K562 (cell line): ENCODE results near the gene SLC22A12. TPM values are rescaled to one million over a fixed set of nuclear protein-coding genes. Genes with fewer than 3 reads are reported as not detected.

Experiments
- ATAC-seq: fragments of 200-7000 bp; cut with Tn5 transposase; 3 replicates; pipeline ENCODE4 v1.9.1; 2020; ENCODE audit warnings: moderate library complexity
- BruUV-seq: library from RNA; stranded (reverse); fragments of 400-500 nt; replicated peaks from 2 replicates; lab custom pipeline; 2021; lab: Mats Ljungman, UMichigan
- CTCF ChIA-PET: fragments of 300-600 bp; formaldehyde crosslinking; extraction: SDS; loops from one replicate; lab custom pipeline; 2021; ENCODE audit warnings: low intra/inter-chr PET ratio; lab: Yijun Ruan, JAX
- POLR2A ChIA-PET: fragments of 300-600, 350-650 bp; sonication (Branson Sonifier 250); formaldehyde crosslinking; extraction: SDS; loops from one replicate; lab custom pipeline; 2021; ENCODE audit warnings: antibody characterized with exemption, inconsistent platforms; lab: Yijun Ruan, JAX
- DNase-seq, 4 experiments: peaks; one replicate each; pipeline versions ENCODE4 v3.0.0 to v3.0.0-alpha.2; 2011 to 2018; ENCODE audit warnings: low spot score in 3 of 4, mixed read lengths in 3 of 4; ENCODE audit errors: extremely low read depth in 1 of 4
- FAIRE-seq: peaks from 2 replicates; lab custom pipeline; 2011; peaks lifted over from hg19 to GRCh38; lab: Jason Lieb, UNC
- H2AFZ ChIP-seq: 2 replicates; pipeline ENCODE4 v1.6.0; 2011; ENCODE audit warnings: low read depth, low read length, control low read depth, inconsistent platforms
- H3K27ac ChIP-seq: fragments of 200-600 bp; 3 replicates; pipeline ENCODE4 v1.8.0; 2011; ENCODE audit warnings: low read depth, mild to moderate bottlenecking, control low read depth, inconsistent platforms, low read length, moderate library complexity, mixed read lengths; ENCODE audit errors: extremely low read depth
- H3K27me3 ChIP-seq, 2 experiments: fragments of 300-600 bp in 1 of 2; 2 replicates in 1 of 2; 3 replicates in 1 of 2; pipeline versions ENCODE4 v1.6.0 to v1.8.0; 2011; ENCODE audit warnings: inconsistent platforms in 2 of 2, low read length in 2 of 2, mild to moderate bottlenecking in 1 of 2, mixed read lengths in 1 of 2, moderate library complexity in 1 of 2; ENCODE audit not compliant: control insufficient read depth in 2 of 2, insufficient read depth in 2 of 2
- H3K36me3 ChIP-seq: fragments of 300-600 bp; 3 replicates; pipeline ENCODE4 v1.8.0; 2011; ENCODE audit warnings: mild to moderate bottlenecking, low read length, inconsistent platforms; ENCODE audit not compliant: control insufficient read depth, insufficient read depth
- H3K4me1 ChIP-seq, 2 experiments: fragments of 200-600 bp in 1 of 2; replicated peaks in 1 of 2; 2 replicates in 1 of 2; 3 replicates in 1 of 2; pipeline versions ENCODE4 v1.5.1 to v1.8.0; 2011; ENCODE audit warnings: inconsistent platforms in 2 of 2, low read length in 2 of 2, mild to moderate bottlenecking in 1 of 2, mixed read lengths in 1 of 2, moderate library complexity in 1 of 2; ENCODE audit not compliant: control insufficient read depth in 2 of 2, insufficient read depth in 2 of 2
- H3K4me2 ChIP-seq: 2 replicates; pipeline ENCODE4 v1.6.1; 2011; ENCODE audit warnings: low read length, control low read depth, inconsistent platforms, mixed read lengths; ENCODE audit not compliant: insufficient read depth
- H3K4me3 ChIP-seq: fragments of 200-600 bp; sonication (generic), shearing (Covaris generic); 2 replicates; pipeline ENCODE4 v1.5.1; 2016; ENCODE audit warnings: control low read depth, inconsistent platforms
- H3K79me2 ChIP-seq: fragments of 200-600 bp; 3 replicates; pipeline ENCODE4 v1.8.0; 2011; ENCODE audit warnings: low read length, inconsistent platforms; ENCODE audit not compliant: control insufficient read depth, insufficient read depth
- H3K9ac ChIP-seq, 2 experiments: 2 replicates each; pipeline versions ENCODE4 v1.6.0 to v1.6.1; 2011; ENCODE audit warnings: low read depth in 2 of 2, low read length in 2 of 2, control low read depth in 1 of 2, inconsistent platforms in 1 of 2, mild to moderate bottlenecking in 1 of 2, mixed read lengths in 1 of 2; ENCODE audit not compliant: insufficient read depth in 1 of 2
- H3K9me1 ChIP-seq: one replicate; pipeline ENCODE4 v1.6.0; 2011; ENCODE audit warnings: inconsistent platforms, mild to moderate bottlenecking, low read length, moderate library complexity; ENCODE audit not compliant: control insufficient read depth, insufficient read depth
- H3K9me3 ChIP-seq: replicated peaks from 2 replicates; pipeline ENCODE4 v1.5.1; 2011; ENCODE audit warnings: low read depth, low read length, inconsistent platforms; ENCODE audit not compliant: control insufficient read depth, insufficient read depth
- H4K20me1 ChIP-seq: replicated peaks from 2 replicates; pipeline ENCODE4 v1.6.1; 2011; ENCODE audit warnings: low read length, inconsistent platforms, mixed read lengths; ENCODE audit not compliant: control insufficient read depth, insufficient read depth
- ATF3 ChIP-seq, 2 experiments: fragments of 450-650 bp in 1 of 2; sonication (generic) in 1 of 2; formaldehyde crosslinking in 1 of 2; IDR thresholded peaks in 1 of 2; conservative IDR thresholded peaks in 1 of 2; 2 replicates each; pipeline versions ENCODE4 v1.6.1 to v1.8.1; 2016 to 2023; ENCODE audit warnings: mild to moderate bottlenecking in 2 of 2, moderate library complexity in 2 of 2, inconsistent platforms in 1 of 2, missing genetic modification reagents in 1 of 2
- KDM4B ChIP-seq, 2 experiments: fragments of 450-650 bp in 1 of 2; sonication (generic) in 1 of 2; IDR thresholded peaks; 2 replicates each; pipeline ENCODE4 v1.6.1; 2016 to 2017; ENCODE audit warnings: borderline replicate concordance in 2 of 2, antibody characterized with exemption in 1 of 2, low read depth in 1 of 2, mild to moderate bottlenecking in 1 of 2
- MEF2A ChIP-seq: IDR thresholded peaks from 2 replicates; pipeline ENCODE4 v1.6.1; 2011; ENCODE audit warnings: low read depth, mild to moderate bottlenecking, low read length, moderate library complexity; ENCODE audit not compliant: control insufficient read depth
- MIER1 ChIP-seq: fragments of 450-650 bp; IDR thresholded peaks from 2 replicates; pipeline ENCODE4 v1.6.1; 2016; ENCODE audit warnings: antibody characterized with exemption, mild to moderate bottlenecking, low read depth
- NCOR1 ChIP-seq: fragments of 450-650 bp; IDR thresholded peaks from 2 replicates; pipeline ENCODE4 v1.6.1; 2016; ENCODE audit warnings: mild to moderate bottlenecking, moderate library complexity
- SMAD2 ChIP-seq: fragments of 150-350 bp; IDR thresholded peaks from 2 replicates; pipeline ENCODE4 v1.6.1; 2014; ENCODE audit warnings: low read depth, mild to moderate bottlenecking, low read length
- SMARCA4 ChIP-seq: fragments of 450-650 bp; IDR thresholded peaks from 2 replicates; pipeline ENCODE4 v1.6.1; 2016
- STAT5A ChIP-seq: IDR thresholded peaks from 2 replicates; pipeline ENCODE4 v1.6.1; 2012; ENCODE audit warnings: low read length, inconsistent platforms, borderline replicate concordance
- TBL1XR1 ChIP-seq, 2 experiments: IDR thresholded peaks; 2 replicates each; pipeline ENCODE4 v1.6.1; 2012; ENCODE audit warnings: improper control_type of control experiment in 2 of 2, low read length in 2 of 2, mild to moderate bottlenecking in 1 of 2
- TRIM24 ChIP-seq, 2 experiments: fragments of 450-650 bp; IDR thresholded peaks; 2 replicates each; pipeline ENCODE4 v1.6.1; 2016
- ZFX ChIP-seq: sonication (generic); formaldehyde crosslinking; IDR thresholded peaks from 2 replicates; pipeline ENCODE4 v1.8.0; 2022; ENCODE audit warnings: mild to moderate bottlenecking, missing genetic modification reagents, moderate library complexity
- WGBS: fragments of 100-300 bp; shearing (Covaris generic); methylation state at CpG from one replicate; pipeline ENCODE4 v1.1.6; 2016; ENCODE audit warnings: low coverage, mixed read lengths; ENCODE audit not compliant: insufficient coverage; ENCODE audit errors: missing lambda C conversion rate; 5-methylcytosine and 5-hydroxymethylcytosine counted together
- in situ Hi-C: fragments of 300-500 bp; cut with MboI; formaldehyde crosslinking; loops from 4 replicates; pipeline ENCODE4 v1.15.0; 2018; ENCODE audit warnings: inconsistent platforms, mixed read lengths
- intact Hi-C: fragments of 100-400 bp; cut with micrococcal nuclease; formaldehyde crosslinking; loops from 2 replicates; pipeline ENCODE4 v1.14.2; 2022
- polyA plus RNA-seq, 8 experiments: library from polyadenylated mRNA; depleted of rRNA in 4 of 8; stranded (reverse) in 5 of 8; unstranded in 3 of 8; fragments of >200 nt; fragmentation: Nextera tagmentation in 2 of 8; fragmentation: Illumina TruSeq in 1 of 8; extraction: Ambion mirVana in 2 of 8; extraction: Trizol in 1 of 8; gene quantifications; 2 replicates each; pipeline versions ENCODE4 v1.2.1 to v1.2.3, GENCODE V29; 2011 to 2014; ENCODE audit warnings: inconsistent platforms in 1 of 8, missing spikeins in 1 of 8
- total RNA-seq, 7 experiments: library from RNA; depleted of rRNA in 6 of 7; stranded (reverse); fragments of >200 nt in 6 of 7; fragmentation: Illumina TruSeq in 2 of 7; extraction: Trizol in 2 of 7; gene quantifications; 2 replicates each; pipeline versions ENCODE4 v1.2.1 to v1.2.3, GENCODE V29; 2011 to 2021; ENCODE audit warnings: low replicate concordance in 1 of 7
- TF ChIP-seq, protein P1 (sequence below): sonication (generic); formaldehyde crosslinking; IDR thresholded peaks from 2 replicates; pipeline ENCODE4 v1.8.1; 2022; ENCODE audit warnings: missing genetic modification reagents

The SLC22A12 gene
- total and polyA plus RNA-seq, 9 of the 15 experiments (the other 6 are each of a cell fraction or from before 2014, with no cell fraction given): not detected

DNA sequence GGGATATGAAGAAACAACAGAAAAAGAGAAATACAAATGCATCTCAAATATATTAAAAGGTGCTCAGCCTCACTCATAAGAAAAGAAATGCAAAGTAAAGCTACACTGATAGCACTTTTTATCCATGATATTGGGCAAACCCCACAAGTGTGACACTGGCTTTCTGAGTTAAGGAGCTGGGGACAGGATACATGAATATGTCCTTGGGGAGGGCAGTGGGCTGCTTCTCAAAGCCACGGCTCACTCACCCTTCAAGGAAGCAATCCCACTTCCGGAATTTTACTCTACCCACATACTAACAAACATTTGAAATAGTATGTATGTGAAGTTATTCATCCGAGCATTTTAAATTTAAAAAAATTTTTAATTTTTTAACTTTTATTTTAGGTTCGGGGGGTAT is 41.1 kb upstream of the SLC22A12 start:
- POLR2A ChIA-PET: interaction anchor here (0.6 kb wide), 2 partner anchors 21 to 448 kb away, joined by 3 read pairs; no protein-coding TSS in a partner anchor
- FAIRE-seq: no peak

More for the DNA sequence above, 41.1 kb upstream of the SLC22A12 start:
- BruUV-seq: no TSS peak
- TF ChIP-seq TRIM24 (IDR thresholded peaks at IDR 0.05) (no peak), MIER1 (no peak), KDM4B (IDR thresholded peaks at IDR 0.05; ENCODE audit: borderline replicate concordance in 2 of 2, low read depth in 1 of 2) (no peak), MEF2A (no peak), SMAD2 (no peak), SMARCA4 (no peak), ATF3 (IDR thresholded peaks at IDR 0.05) (no peak), ATF3 (CRISPR knock-in tag; conservative IDR thresholded peaks at IDR 0.05) (no peak), STAT5A (no peak), TBL1XR1 (IDR thresholded peaks at IDR 0.05; ENCODE audit: low read length in 2 of 2) (no peak), ZFX (no peak), NCOR1 (no peak)
- TF ChIP-seq, protein P1, sequence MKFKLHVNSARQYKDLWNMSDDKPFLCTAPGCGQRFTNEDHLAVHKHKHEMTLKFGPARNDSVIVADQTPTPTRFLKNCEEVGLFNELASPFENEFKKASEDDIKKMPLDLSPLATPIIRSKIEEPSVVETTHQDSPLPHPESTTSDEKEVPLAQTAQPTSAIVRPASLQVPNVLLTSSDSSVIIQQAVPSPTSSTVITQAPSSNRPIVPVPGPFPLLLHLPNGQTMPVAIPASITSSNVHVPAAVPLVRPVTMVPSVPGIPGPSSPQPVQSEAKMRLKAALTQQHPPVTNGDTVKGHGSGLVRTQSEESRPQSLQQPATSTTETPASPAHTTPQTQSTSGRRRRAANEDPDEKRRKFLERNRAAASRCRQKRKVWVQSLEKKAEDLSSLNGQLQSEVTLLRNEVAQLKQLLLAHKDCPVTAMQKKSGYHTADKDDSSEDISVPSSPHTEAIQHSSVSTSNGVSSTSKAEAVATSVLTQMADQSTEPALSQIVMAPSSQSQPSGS (CRISPR knock-in tag): no peak
- no peaks in the 10 kb centered on the region for H3K36me3 ChIP-seq
- no peaks in the 10 kb centered on the region for H3K9me1 ChIP-seq
- peaks cover 12 to 47% of the 10 kb centered on the region in 2 experiments; a peak in 3 of 5 replicates for H3K27me3 ChIP-seq
- H2AFZ ChIP-seq: no peak overlapping the region
- H4K20me1 ChIP-seq: no peaks in the 10 kb centered on the region; the same call in 1 of the 2 replicates
- no peak overlapping the region for H3K27ac ChIP-seq
- intact Hi-C loops (no loop called here), in situ Hi-C loops (no loop called here)
- WGBS: 1% methylated on average over 4 of the region's 4 CpGs
- no peak overlapping the region for H3K4me2 ChIP-seq
- CTCF ChIA-PET: no interaction called here
- no peaks in the 10 kb centered on the region for H3K79me2 ChIP-seq
- no peak overlapping the region for H3K4me3 ChIP-seq
- 0 out of 2 replicates have a peak, but pooled peaks cover 2% of the 10 kb centered on the region for H3K9me3 ChIP-seq
- DNase-seq: no peak
- no peak for ATAC-seq
- peaks cover 0 to 5% of the 10 kb centered on the region in 2 experiments; a peak in 1 of 5 replicates for H3K4me1 ChIP-seq
- no peak overlapping the region for H3K9ac ChIP-seq
